Gastroesophageal sphincter (tissue), 4 donors: ENCODE results near the gene PAEP. TPM values are rescaled to one million over a fixed set of nuclear protein-coding genes. Genes with fewer than 3 reads are reported as not detected.

Experiments
- ATAC-seq: fragments of 150-250 bp; one replicate; pipeline ENCODE4 v1.9.1; 2016; ENCODE audit warnings: mild to moderate bottlenecking, moderate library complexity
- H3K27ac ChIP-seq, 4 donors: fragments of 200-600 bp; sonication (generic) in 3 of 4; 1 replicate in 3 of 4; 2 replicates in 1 of 4; pipeline ENCODE4 v1.5.1; 2016 to 2019
- H3K27me3 ChIP-seq: fragments of 200-600 bp; sonication (generic); one replicate; pipeline ENCODE4 v1.5.1; 2019
- H3K36me3 ChIP-seq, 2 donors: fragments of 200-600 bp; sonication (generic); one replicate each; pipeline ENCODE4 v1.5.1; 2019; ENCODE audit warnings: control low read depth in 1 of 2
- H3K4me1 ChIP-seq, 3 donors: fragments of 200-600 bp; sonication (generic); 1 replicate in 2 of 3; 2 replicates in 1 of 3; pipeline ENCODE4 v1.5.1; 2016 to 2019; ENCODE audit warnings: control low read depth in 2 of 3
- H3K4me3 ChIP-seq, 2 donors: fragments of 200-600 bp; sonication (generic); one replicate each; pipeline ENCODE4 v1.5.1; 2019; ENCODE audit warnings: mild to moderate bottlenecking in 1 of 2, moderate library complexity in 1 of 2
- H3K9me3 ChIP-seq, 3 donors: fragments of 200-600 bp; sonication (generic); one replicate each; pipeline ENCODE4 v1.5.1; 2017 to 2019; ENCODE audit warnings: control low read depth in 2 of 3
- EP300 ChIP-seq: sonication (generic); formaldehyde crosslinking; IDR thresholded peaks from one replicate; pipeline ENCODE4 v1.6.1; 2017; ENCODE audit warnings: antibody characterized with exemption, mild to moderate bottlenecking
- POLR2A ChIP-seq, 2 donors: fragments of 450-650 bp; IDR thresholded peaks; one replicate each; pipeline ENCODE4 v1.6.1; 2017; ENCODE audit warnings: antibody characterized with exemption in 2 of 2, mild to moderate bottlenecking in 2 of 2, moderate library complexity in 1 of 2
- POLR2AphosphoS5 ChIP-seq: sonication (generic); formaldehyde crosslinking; IDR thresholded peaks from one replicate; pipeline ENCODE4 v1.6.1; 2017; ENCODE audit warnings: antibody characterized with exemption
- WGBS, 2 donors: methylation state at CpG; one replicate each; pipeline ENCODE4 v1.1.5; 2018; ENCODE audit warnings: low coverage in 1 of 2; 5-methylcytosine and 5-hydroxymethylcytosine counted together
- total RNA-seq, 4 donors: library from RNA; depleted of rRNA; stranded (reverse); fragments of >200 nt; gene quantifications; one replicate each; pipeline ENCODE4 v1.1.0, GENCODE V29; 2016
- TF ChIP-seq, protein P1 (sequence below), 4 experiments: fragments of 200-600 bp in 2 of 4; fragments of 450-650 bp in 2 of 4; sonication (generic) in 1 of 4; IDR thresholded peaks; one replicate each; pipeline ENCODE4 v1.5.1; 2017 to 2019; ENCODE audit warnings: antibody characterized with exemption in 4 of 4, mild to moderate bottlenecking in 2 of 4, moderate library complexity in 2 of 4

PAEP gene
- total RNA-seq, 4 donors from 2014 or later = not detected

DNA sequence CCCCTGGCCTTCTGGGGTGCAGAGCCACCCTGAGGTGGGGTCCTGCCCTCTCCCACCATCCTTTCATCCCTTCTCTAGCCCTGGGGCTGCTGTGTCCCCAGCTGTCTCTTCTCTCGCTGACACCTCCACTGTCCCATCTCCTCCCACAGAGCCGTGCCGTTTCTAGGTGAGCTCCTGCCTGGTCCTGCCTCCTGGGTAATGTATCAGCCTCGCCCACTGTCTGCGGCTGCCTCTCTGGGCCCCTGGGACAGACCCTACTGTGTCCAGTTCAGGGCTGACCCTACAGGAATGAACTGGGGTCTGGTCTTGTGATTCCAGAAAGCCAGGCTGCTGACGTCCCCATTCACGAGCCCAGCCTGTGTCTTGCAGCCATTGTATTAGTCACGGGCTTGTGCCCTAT is 4.1 kb downstream of the PAEP start:
- WGBS, 2 donors = 27 to 30% methylated on average over 3 to 4 of the region's 8 CpGs

GRCh38 chr9:135566552-135566951 is 5.0 kb downstream of the PAEP start:
- no peaks in the 10 kb centered on the region for H3K36me3 ChIP-seq
- WGBS, 2 donors = 71% methylated on average over 2 of the region's 10 CpGs; no CpG with 5 or more reads in 1 of the 2 donors
- no peaks in the 10 kb centered on the region for H3K4me1 ChIP-seq
- H3K27me3 ChIP-seq = peaks cover 67% of the 10 kb centered on the region
- H3K9me3 ChIP-seq = peaks cover 0 to 18% (median 0%) of the 10 kb centered on the region in 3 donors
- no peak for ATAC-seq
- H3K4me3 ChIP-seq = no peak overlapping the region
- TF ChIP-seq POLR2A (IDR thresholded peaks at IDR 0.05) (no peak), POLR2AphosphoS5 (no peak), EP300 (no peak)
- TF ChIP-seq, protein P1, sequence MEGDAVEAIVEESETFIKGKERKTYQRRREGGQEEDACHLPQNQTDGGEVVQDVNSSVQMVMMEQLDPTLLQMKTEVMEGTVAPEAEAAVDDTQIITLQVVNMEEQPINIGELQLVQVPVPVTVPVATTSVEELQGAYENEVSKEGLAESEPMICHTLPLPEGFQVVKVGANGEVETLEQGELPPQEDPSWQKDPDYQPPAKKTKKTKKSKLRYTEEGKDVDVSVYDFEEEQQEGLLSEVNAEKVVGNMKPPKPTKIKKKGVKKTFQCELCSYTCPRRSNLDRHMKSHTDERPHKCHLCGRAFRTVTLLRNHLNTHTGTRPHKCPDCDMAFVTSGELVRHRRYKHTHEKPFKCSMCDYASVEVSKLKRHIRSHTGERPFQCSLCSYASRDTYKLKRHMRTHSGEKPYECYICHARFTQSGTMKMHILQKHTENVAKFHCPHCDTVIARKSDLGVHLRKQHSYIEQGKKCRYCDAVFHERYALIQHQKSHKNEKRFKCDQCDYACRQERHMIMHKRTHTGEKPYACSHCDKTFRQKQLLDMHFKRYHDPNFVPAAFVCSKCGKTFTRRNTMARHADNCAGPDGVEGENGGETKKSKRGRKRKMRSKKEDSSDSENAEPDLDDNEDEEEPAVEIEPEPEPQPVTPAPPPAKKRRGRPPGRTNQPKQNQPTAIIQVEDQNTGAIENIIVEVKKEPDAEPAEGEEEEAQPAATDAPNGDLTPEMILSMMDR (IDR thresholded peaks at IDR 0.05) = no peak
- no peak overlapping the region for H3K27ac ChIP-seq

More for the DNA sequence above, 4.1 kb downstream of the PAEP start:
- H3K27ac ChIP-seq = no peak overlapping the region
- no peak for ATAC-seq
- H3K36me3 ChIP-seq = no peaks in the 10 kb centered on the region
- no peaks in the 10 kb centered on the region for H3K4me1 ChIP-seq
- TF ChIP-seq EP300 (no peak), POLR2AphosphoS5 (no peak), POLR2A (IDR thresholded peaks at IDR 0.05) (no peak)
- TF ChIP-seq, protein P1 (IDR thresholded peaks at IDR 0.05) = no peak
- H3K4me3 ChIP-seq = no peak overlapping the region
- peaks cover 74% of the 10 kb centered on the region for H3K27me3 ChIP-seq
- peaks cover 0 to 22% (median 0%) of the 10 kb centered on the region in 3 donors for H3K9me3 ChIP-seq

- peaks cover 67% of the 10 kb centered on the region for H3K27me3 ChIP-seq
- no peak overlapping the region for H3K4me3 ChIP-seq
- WGBS, 2 donors = 59 to 79% methylated on average over 2 to 7 of the region's 9 CpGs
- H3K27ac ChIP-seq = no peak overlapping the region
- no peaks in the 10 kb centered on the region for H3K4me1 ChIP-seq
- H3K36me3 ChIP-seq = no peaks in the 10 kb centered on the region
- TF ChIP-seq, protein P1 (IDR thresholded peaks at IDR 0.05) = no peak
- TF ChIP-seq POLR2A (IDR thresholded peaks at IDR 0.05) (no peak), EP300 (no peak), POLR2AphosphoS5 (no peak)
- H3K9me3 ChIP-seq = peaks cover 0 to 10% (median 0%) of the 10 kb centered on the region in 3 donors
- no peak for ATAC-seq
These were observed 5.8 kb downstream of the PAEP start for GRCh38 chr9:135567311-135567710.

GRCh38 chr9:135568026-135568425 is 6.5 kb downstream of the PAEP start:
- Histone ChIP-seq H3K27me3 (peaks cover 66% of the 10 kb centered on the region), H3K36me3 (no peaks in the 10 kb centered on the region), H3K9me3 (peaks cover 0 to 10% (median 0%) of the 10 kb centered on the region in 3 donors), H3K27ac (no peak overlapping the region), H3K4me3 (no peak overlapping the region), H3K4me1 (no peaks in the 10 kb centered on the region)
- TF ChIP-seq EP300 (no peak), POLR2AphosphoS5 (no peak), POLR2A (IDR thresholded peaks at IDR 0.05) (no peak)
- TF ChIP-seq, protein P1 (IDR thresholded peaks at IDR 0.05) = no peak
- 80 to 83% methylated on average over 6 of the region's 6 CpGs for WGBS, 2 donors
- ATAC-seq = no peak

- Histone ChIP-seq H3K27me3 (peaks cover 64% of the 10 kb centered on the region), H3K4me1 (no peaks in the 10 kb centered on the region), H3K36me3 (no peaks in the 10 kb centered on the region), H3K27ac (no peak overlapping the region), H3K4me3 (no peak overlapping the region), H3K9me3 (peaks cover 0 to 10% (median 0%) of the 10 kb centered on the region in 3 donors)
- no peak for ATAC-seq
- 28 to 46% methylated on average over 3 of the region's 3 CpGs for WGBS, 2 donors
- TF ChIP-seq POLR2AphosphoS5 (no peak), EP300 (no peak), POLR2A (IDR thresholded peaks at IDR 0.05) (no peak)
- TF ChIP-seq, protein P1 (IDR thresholded peaks at IDR 0.05) = no peak
These were observed 8.9 kb downstream of the PAEP start for GRCh38 chr9:135570456-135570855.
